Astrocyte of the spinal cord (primary cell): ENCODE data around the gene B4GALNT3.

Experiments
- DNase-seq: peaks from one replicate; pipeline ENCODE4 v3.0.0; 2011; ENCODE audit warnings: low read depth, low spot score
- H3K4me3 ChIP-seq: 2 replicates; pipeline ENCODE4 v1.5.1; 2011; ENCODE audit warnings: low read depth, mild to moderate bottlenecking, low read length, moderate library complexity
- CTCF ChIP-seq: IDR thresholded peaks from 2 replicates; pipeline ENCODE4 v1.5.1; 2012; ENCODE audit warnings: low read depth, mild to moderate bottlenecking, low read length, inconsistent platforms
- in situ Hi-C: cut with HindIII; loops from 2 replicates; pipeline ENCODE4 v1.10.0; 2017; ENCODE audit warnings: low sequenced_read_pairs

B4GALNT3 gene

GRCh38 chr12:534216-534615 lies 74.5 kb downstream of the B4GALNT3 start:
- H3K4me3 ChIP-seq = no peak overlapping the region
- no peak for DNase-seq
- in situ Hi-C loops = no loop called here
- no peak for TF ChIP-seq CTCF

GRCh38 chr12:535396-535795 lies 75.7 kb downstream of the B4GALNT3 start:
- DNase-seq = no peak
- H3K4me3 ChIP-seq = no peak overlapping the region
- TF ChIP-seq CTCF = no peak
- in situ Hi-C loops = no loop called here

DNA sequence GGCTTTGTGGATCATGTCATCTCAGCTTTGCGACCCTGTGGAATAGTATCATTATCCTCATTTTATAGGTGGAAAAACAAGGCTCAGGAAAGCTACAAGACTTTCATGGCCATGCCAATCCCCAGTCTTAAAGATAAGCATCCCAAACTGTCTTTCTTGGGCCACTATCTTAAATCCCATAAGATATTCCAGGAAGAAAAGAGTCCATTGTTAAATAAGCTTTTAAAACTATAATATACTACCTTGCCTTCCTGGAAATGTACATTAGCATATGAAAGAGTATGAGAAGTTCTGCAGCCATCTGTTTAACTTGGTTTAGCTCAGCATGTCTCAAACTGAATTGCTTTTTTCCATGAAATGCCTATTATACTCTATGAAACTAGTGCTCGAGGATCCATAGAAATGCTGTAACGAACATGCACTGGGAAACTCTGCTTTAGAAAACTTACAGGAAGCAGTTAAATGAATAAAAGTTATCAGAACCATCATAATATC lies 77.1 kb downstream of the B4GALNT3 start:
- TF ChIP-seq CTCF = no peak
- H3K4me3 ChIP-seq = no peak overlapping the region
- DNase-seq = no peak
- in situ Hi-C loops = no loop called here

- no peak for DNase-seq
- no peak for TF ChIP-seq CTCF
- in situ Hi-C loops = no loop called here
- no peak overlapping the region for H3K4me3 ChIP-seq
These were observed 78.0 kb downstream of the B4GALNT3 start for GRCh38 chr12:537772-538171.

GRCh38 chr12:538731-539539 lies 79.2 kb downstream of the B4GALNT3 start:
- in situ Hi-C loops = no loop called here
- DNase-seq = peak; percentile 54
- no peak for TF ChIP-seq CTCF
- no peak overlapping the region for H3K4me3 ChIP-seq

DNA sequence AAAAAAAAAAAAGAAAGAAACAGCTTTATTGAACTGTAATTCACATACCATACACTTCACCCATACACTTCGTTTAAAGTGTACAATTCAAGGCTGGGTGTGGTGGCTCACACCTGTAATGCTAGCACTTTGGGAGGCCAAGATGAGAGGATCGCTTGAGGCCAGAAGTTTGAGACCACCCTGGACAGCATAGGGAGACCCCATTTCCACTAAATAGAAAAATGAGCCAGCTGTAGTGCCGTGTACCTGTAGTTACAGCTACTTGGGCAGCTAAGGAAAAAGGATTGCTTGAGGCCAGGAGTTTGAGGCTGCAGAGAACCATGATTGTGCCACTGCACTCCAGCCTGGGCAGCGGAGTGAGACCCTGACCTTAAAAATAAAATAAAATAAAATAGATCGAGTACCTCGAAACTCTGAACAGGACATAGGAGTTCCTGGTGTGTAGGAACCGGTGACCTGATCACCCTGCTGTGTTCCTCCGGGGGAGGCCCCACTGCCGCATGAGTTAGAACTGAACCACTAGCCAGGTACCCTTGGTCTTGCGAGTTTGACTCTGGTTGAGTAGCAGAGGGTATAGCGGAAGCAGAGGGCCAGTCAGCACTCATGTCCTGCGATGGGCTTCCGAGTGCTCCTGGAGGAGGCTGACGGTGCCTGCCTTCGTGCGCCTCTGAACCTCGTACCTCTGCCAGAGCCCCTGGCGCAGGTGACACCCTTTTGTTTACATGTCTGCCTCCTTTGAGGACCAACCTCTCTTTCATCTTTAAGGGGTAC lies 80.0 kb downstream of the B4GALNT3 start:
- no peak overlapping the region for H3K4me3 ChIP-seq
- in situ Hi-C loops = no loop called here
- no peak for TF ChIP-seq CTCF
- no peak for DNase-seq
